GM18511 (cell line): ENCODE measurements around the gene GALNT16.

Experiments
- ATAC-seq: cut with Tn5 transposase; IDR thresholded peaks from one replicate; pipeline ENCODE4 v1.9.1; 2021; ENCODE audit warnings: mild to moderate bottlenecking, moderate library complexity; ENCODE audit not compliant: unreplicated experiment

GALNT16 gene

GRCh38 chr14:69399750-69400149 is 139.8 kb downstream of the GALNT16 start:
- no peak for ATAC-seq

DNA sequence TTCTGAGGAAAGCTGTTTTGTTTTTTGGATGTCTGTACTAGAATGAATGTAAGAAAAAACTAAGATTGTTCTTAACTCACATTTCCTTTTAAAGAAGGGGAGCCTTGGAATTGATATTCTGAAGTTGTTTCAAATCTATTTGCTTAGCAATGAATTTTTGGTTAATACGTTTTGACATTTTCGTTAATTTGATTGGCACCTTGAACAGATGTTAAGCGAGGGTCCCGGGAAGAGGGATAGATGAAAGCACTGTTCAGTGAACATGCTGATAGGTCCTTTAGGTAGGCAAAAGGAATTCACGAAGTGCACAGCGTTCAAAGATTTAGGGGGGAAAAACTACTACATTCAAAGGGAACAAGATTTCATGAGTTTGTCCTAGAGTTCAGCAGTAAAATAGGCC is 140.2 kb downstream of the GALNT16 start:
- no peak for ATAC-seq

GRCh38 chr14:69401841-69402240 is 141.9 kb downstream of the GALNT16 start:
- no peak for ATAC-seq

DNA sequence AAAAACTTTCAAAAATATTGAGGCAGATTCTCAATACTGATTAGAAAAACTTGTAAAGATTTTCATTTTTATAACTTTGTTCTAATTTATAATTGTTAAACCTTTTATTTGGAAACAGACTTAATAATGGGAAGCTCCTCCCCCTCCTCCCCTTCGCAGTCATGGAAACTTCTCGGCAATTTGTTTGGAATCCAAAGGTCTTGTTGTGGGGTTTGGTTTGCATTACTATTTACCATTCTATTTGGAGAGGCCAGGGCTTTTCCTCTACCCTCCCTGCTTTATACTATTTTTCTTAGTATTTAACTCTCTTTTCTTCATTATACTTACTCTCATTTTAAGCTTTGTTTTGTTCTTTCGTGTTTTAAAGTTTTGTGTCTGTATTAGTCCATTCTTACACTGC is 144.5 kb downstream of the GALNT16 start:
- ATAC-seq, result no peak

- no peak for ATAC-seq
Measured at GRCh38 chr14:69404883-69405282, 144.9 kb downstream of the GALNT16 start.

DNA sequence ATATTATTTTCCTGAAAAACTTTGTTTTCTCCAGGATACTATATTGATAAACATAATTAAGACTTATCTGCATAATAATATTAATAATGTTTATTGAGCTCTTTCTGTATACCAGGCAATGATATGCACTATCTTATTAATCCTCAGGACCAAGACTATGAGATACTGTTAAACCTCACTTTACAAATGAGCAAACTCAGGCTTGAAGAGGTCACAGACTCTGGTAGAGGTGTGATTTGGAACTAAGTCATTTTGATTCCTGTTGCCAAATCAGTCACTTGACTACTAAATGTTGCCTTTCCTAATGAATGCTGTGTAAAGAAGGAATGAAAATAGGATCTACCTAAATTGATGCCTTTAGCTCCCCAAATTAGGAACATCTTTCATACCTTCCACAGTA is 145.8 kb downstream of the GALNT16 start:
- no peak for ATAC-seq
